K562 (cell line): ENCODE data around the gene PKDCC. TPM values are rescaled to one million over a fixed set of nuclear protein-coding genes. Genes with fewer than 3 reads are reported as not detected.

ENCODE experiments used
- BACH1 ChIP-seq: fragments of 200-800 bp; sonication (Bioruptor generic); IDR thresholded peaks from 2 replicates; pipeline ENCODE4 v1.6.1; 2016; ENCODE audit warnings: missing genetic modification characterization, missing compliant biosample characterization
- CEBPG ChIP-seq, 3 experiments: fragments of 200-800 bp in 1 of 3; sonication (Bioruptor generic) in 1 of 3; sonication (generic) in 1 of 3; formaldehyde crosslinking in 1 of 3; IDR thresholded peaks in 2 of 3; conservative IDR thresholded peaks in 1 of 3; 2 replicates each; pipeline versions ENCODE4 v1.6.1 to v1.8.0; 2016 to 2022; ENCODE audit warnings: missing compliant biosample characterization in 2 of 3, missing genetic modification characterization in 2 of 3, mild to moderate bottlenecking in 1 of 3, missing genetic modification reagents in 1 of 3
- DDX20 ChIP-seq: fragments of 450-650 bp; IDR thresholded peaks from 2 replicates; pipeline ENCODE4 v1.6.1; 2016; ENCODE audit warnings: missing genetic modification characterization, low read depth, mild to moderate bottlenecking, missing compliant biosample characterization, moderate library complexity
- HNRNPK ChIP-seq: fragments of 200-400 bp; formaldehyde crosslinking; IDR thresholded peaks from one replicate; pipeline ENCODE4 v1.6.1; 2018; ENCODE audit warnings: mild to moderate bottlenecking, low read depth, low read length; ENCODE audit not compliant: poor library complexity, severe bottlenecking
- NCOA1 ChIP-seq: fragments of 450-650 bp; IDR thresholded peaks from 2 replicates; pipeline ENCODE4 v1.6.1; 2016; ENCODE audit warnings: low read depth
- RBM22 ChIP-seq: fragments of 200-400 bp; formaldehyde crosslinking; IDR thresholded peaks from 2 replicates; pipeline ENCODE4 v1.6.1; 2018; ENCODE audit warnings: low read length, low read depth; ENCODE audit not compliant: poor library complexity, severe bottlenecking
- ZNF311 ChIP-seq: fragments of 250-450 bp; sonication (Bioruptor Pico); IDR thresholded peaks from 2 replicates; pipeline ENCODE4 v1.4.0; 2020; ENCODE audit warnings: mild to moderate bottlenecking, moderate library complexity
- ZNF589 ChIP-seq: fragments of 200-800 bp; sonication (Bioruptor generic); IDR thresholded peaks from 2 replicates; pipeline ENCODE4 v1.6.1; 2016; ENCODE audit warnings: low read depth, missing genetic modification characterization, missing compliant biosample characterization
- polyA plus RNA-seq, 8 experiments: library from polyadenylated mRNA; depleted of rRNA in 4 of 8; stranded (reverse) in 5 of 8; unstranded in 3 of 8; fragments of >200 nt; fragmentation: Nextera tagmentation in 2 of 8; fragmentation: Illumina TruSeq in 1 of 8; extraction: Ambion mirVana in 2 of 8; extraction: Trizol in 1 of 8; gene quantifications; 2 replicates each; pipeline versions ENCODE4 v1.2.1 to v1.2.3, GENCODE V29; 2011 to 2014; ENCODE audit warnings: inconsistent platforms in 1 of 8, missing spikeins in 1 of 8
- total RNA-seq, 7 experiments: library from RNA; depleted of rRNA in 6 of 7; stranded (reverse); fragments of >200 nt in 6 of 7; fragmentation: Illumina TruSeq in 2 of 7; extraction: Trizol in 2 of 7; gene quantifications; 2 replicates each; pipeline versions ENCODE4 v1.2.1 to v1.2.3, GENCODE V29; 2011 to 2021; ENCODE audit warnings: low replicate concordance in 1 of 7
- TF ChIP-seq, protein P1 (sequence below): fragments of 200-800 bp; sonication (Bioruptor generic); IDR thresholded peaks from 2 replicates; pipeline ENCODE4 v1.6.1; 2016; ENCODE audit warnings: missing genetic modification characterization, missing compliant biosample characterization
- TF ChIP-seq, protein P2 (sequence below): fragments of 450-650 bp; IDR thresholded peaks from 2 replicates; pipeline ENCODE4 v1.6.1; 2016; ENCODE audit warnings: low read depth

Gene PKDCC
- total and polyA plus RNA-seq, 9 of the 15 experiments (the other 6 are each of a cell fraction or from before 2014, with no cell fraction given), result 0.62 to 14.8 (median 1.3) TPM; not detected in 2

DNA sequence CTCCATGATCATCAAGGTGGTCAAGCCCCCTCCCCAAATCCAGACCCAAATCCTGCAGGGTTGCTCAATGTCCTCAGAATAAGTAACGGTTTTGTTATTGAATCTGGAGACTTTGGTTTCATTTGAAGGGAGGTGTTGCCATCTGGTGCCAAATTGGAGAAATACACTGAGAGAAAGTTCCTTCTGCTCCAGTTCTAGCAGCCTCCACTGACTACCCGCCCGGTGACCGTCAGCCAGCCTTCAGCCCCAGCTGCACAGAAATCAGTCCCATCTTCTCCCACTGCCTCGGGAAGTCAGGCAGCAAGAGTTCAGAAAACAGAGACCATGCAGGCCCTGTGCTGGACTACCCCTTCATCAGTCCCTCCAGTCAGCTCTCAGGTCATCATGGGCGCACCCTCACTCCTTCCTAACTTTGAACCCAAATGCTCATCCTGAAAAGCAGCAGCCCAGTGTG is 38.7 kb downstream of the PKDCC start (continued):
- TF ChIP-seq HNRNPK, result no peak
- 0 out of 2 replicates have a peak, but pooled peaks have one; percentile 29 for TF ChIP-seq CEBPG (CRISPR knock-in tag; IDR thresholded peaks at IDR 0.05)
- peak in 1 of 2 experiments; percentile 51; a peak in 1 of 4 replicates for TF ChIP-seq CEBPG (tag; conservative IDR thresholded peaks at IDR 0.05 in 1 of 2, IDR thresholded peaks at IDR 0.05 in 1 of 2)
- TF ChIP-seq, protein P1, sequence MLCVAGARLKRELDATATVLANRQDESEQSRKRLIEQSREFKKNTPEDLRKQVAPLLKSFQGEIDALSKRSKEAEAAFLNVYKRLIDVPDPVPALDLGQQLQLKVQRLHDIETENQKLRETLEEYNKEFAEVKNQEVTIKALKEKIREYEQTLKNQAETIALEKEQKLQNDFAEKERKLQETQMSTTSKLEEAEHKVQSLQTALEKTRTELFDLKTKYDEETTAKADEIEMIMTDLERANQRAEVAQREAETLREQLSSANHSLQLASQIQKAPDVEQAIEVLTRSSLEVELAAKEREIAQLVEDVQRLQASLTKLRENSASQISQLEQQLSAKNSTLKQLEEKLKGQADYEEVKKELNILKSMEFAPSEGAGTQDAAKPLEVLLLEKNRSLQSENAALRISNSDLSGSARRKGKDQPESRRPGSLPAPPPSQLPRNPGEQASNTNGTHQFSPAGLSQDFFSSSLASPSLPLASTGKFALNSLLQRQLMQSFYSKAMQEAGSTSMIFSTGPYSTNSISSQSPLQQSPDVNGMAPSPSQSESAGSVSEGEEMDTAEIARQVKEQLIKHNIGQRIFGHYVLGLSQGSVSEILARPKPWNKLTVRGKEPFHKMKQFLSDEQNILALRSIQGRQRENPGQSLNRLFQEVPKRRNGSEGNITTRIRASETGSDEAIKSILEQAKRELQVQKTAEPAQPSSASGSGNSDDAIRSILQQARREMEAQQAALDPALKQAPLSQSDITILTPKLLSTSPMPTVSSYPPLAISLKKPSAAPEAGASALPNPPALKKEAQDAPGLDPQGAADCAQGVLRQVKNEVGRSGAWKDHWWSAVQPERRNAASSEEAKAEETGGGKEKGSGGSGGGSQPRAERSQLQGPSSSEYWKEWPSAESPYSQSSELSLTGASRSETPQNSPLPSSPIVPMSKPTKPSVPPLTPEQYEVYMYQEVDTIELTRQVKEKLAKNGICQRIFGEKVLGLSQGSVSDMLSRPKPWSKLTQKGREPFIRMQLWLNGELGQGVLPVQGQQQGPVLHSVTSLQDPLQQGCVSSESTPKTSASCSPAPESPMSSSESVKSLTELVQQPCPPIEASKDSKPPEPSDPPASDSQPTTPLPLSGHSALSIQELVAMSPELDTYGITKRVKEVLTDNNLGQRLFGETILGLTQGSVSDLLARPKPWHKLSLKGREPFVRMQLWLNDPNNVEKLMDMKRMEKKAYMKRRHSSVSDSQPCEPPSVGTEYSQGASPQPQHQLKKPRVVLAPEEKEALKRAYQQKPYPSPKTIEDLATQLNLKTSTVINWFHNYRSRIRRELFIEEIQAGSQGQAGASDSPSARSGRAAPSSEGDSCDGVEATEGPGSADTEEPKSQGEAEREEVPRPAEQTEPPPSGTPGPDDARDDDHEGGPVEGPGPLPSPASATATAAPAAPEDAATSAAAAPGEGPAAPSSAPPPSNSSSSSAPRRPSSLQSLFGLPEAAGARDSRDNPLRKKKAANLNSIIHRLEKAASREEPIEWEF (CRISPR knock-in tag), result no peak
- TF ChIP-seq NCOA1, result no peak
- TF ChIP-seq, protein P2, sequence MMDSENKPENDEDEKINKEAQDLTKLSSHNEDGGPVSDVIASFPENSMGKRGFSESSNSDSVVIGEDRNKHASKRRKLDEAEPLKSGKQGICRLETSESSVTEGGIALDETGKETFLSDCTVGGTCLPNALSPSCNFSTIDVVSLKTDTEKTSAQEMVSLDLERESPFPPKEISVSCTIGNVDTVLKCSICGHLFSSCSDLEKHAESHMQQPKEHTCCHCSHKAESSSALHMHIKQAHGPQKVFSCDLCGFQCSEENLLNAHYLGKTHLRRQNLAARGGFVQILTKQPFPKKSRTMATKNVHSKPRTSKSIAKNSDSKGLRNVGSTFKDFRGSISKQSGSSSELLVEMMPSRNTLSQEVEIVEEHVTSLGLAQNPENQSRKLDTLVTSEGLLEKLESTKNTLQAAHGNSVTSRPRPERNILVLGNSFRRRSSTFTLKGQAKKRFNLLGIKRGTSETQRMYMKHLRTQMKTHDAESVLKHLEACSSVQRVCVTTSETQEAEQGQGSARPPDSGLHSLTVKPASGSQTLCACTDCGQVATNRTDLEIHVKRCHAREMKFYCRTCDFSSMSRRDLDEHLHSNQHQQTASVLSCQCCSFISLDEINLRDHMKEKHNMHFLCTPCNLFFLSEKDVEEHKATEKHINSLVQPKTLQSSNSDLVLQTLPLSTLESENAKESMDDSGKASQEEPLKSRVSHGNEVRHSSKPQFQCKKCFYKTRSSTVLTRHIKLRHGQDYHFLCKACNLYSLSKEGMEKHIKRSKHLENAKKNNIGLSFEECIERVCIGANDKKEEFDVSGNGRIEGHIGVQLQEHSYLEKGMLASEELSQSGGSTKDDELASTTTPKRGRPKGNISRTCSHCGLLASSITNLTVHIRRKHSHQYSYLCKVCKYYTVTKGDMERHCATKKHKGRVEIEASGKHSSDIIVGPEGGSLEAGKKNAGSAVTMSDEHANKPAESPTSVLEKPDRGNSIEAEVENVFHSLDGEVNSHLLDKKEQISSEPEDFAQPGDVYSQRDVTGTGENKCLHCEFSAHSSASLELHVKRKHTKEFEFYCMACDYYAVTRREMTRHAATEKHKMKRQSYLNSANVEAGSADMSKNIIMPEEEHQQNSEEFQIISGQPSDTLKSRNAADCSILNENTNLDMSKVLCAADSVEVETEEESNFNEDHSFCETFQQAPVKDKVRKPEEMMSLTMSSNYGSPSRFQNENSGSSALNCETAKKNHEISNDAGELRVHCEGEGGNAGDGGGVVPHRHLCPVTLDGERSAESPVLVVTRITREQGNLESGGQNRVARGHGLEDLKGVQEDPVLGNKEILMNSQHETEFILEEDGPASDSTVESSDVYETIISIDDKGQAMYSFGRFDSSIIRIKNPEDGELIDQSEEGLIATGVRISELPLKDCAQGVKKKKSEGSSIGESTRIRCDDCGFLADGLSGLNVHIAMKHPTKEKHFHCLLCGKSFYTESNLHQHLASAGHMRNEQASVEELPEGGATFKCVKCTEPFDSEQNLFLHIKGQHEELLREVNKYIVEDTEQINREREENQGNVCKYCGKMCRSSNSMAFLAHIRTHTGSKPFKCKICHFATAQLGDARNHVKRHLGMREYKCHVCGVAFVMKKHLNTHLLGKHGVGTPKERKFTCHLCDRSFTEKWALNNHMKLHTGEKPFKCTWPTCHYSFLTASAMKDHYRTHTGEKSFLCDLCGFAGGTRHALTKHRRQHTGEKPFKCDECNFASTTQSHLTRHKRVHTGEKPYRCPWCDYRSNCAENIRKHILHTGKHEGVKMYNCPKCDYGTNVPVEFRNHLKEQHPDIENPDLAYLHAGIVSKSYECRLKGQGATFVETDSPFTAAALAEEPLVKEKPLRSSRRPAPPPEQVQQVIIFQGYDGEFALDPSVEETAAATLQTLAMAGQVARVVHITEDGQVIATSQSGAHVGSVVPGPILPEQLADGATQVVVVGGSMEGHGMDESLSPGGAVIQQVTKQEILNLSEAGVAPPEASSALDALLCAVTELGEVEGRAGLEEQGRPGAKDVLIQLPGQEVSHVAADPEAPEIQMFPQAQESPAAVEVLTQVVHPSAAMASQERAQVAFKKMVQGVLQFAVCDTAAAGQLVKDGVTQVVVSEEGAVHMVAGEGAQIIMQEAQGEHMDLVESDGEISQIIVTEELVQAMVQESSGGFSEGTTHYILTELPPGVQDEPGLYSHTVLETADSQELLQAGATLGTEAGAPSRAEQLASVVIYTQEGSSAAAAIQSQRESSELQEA, result no peak
- no peak for TF ChIP-seq BACH1 (tag)
- TF ChIP-seq DDX20 (tag), result no peak
- no peak for TF ChIP-seq ZNF589 (CRISPR knock-in tag)
- TF ChIP-seq RBM22, result no peak
- no peak for TF ChIP-seq ZNF311 (CRISPR knock-in tag)
